ENCODE results near the gene DBP.
A peak's percentile ranks its signal among the peaks of the same experiment; 100 is the strongest.
"Not testable (repeated sequence)": the region's sequence is repeated elsewhere in the genome, so short reads cannot be mapped to it uniquely, and the experiment has no call there.

The DBP gene

GRCh38 chr19:48636859-48637448, at the start of gene DBP:
DBP (minus strand) TSS chr19:48637379; CDS start chr19:48636994, 385 bp downstream.
- no peak for DNase-seq

- not testable (repeated sequence) for DNase-seq
Measured at GRCh38 chr19:48686637-48687036, 49.5 kb upstream of the DBP start.

- no peak for DNase-seq
Measured at GRCh38 chr19:48686088-48686487, 48.9 kb upstream of the DBP start.

GRCh38 chr19:48685583-48685982, 48.4 kb upstream of the DBP start:
- no peak for DNase-seq

- no peak for DNase-seq
Measured at GRCh38 chr19:48683349-48683748, 46.2 kb upstream of the DBP start.

- no peak for DNase-seq
Measured at GRCh38 chr19:48681127-48681470, 43.9 kb upstream of the DBP start.

- DNase-seq, result no peak
Measured at GRCh38 chr19:48680436-48681126, 43.4 kb upstream of the DBP start.

- DNase-seq, result not testable (repeated sequence)
Measured at GRCh38 chr19:48680006-48680405, 42.8 kb upstream of the DBP start.

GRCh38 chr19:48678201-48678600, 41.0 kb upstream of the DBP start:
- no peak for DNase-seq

GRCh38 chr19:48676887-48677286, 39.7 kb upstream of the DBP start:
- DNase-seq, result peak in 1 of 2 experiments; percentile 21

GRCh38 chr19:48676487-48676886, 39.3 kb upstream of the DBP start:
- DNase-seq, result no peak

- DNase-seq, result peak; percentile 73 to 83
Measured at GRCh38 chr19:48674921-48675824, 38.0 kb upstream of the DBP start.

GRCh38 chr19:48674216-48674809, 37.1 kb upstream of the DBP start:
- no peak for DNase-seq

- no peak for DNase-seq
Measured at GRCh38 chr19:48673436-48674100, 36.4 kb upstream of the DBP start.

- no peak for DNase-seq
Measured at GRCh38 chr19:48672994-48673393, 35.8 kb upstream of the DBP start, which contains the start of gene NTN5. NTN5 (minus strand) TSS chr19:48673017; CDS start chr19:48670986, 2,031 bp downstream.

- no peak for DNase-seq
Measured at GRCh38 chr19:48671446-48671995, 34.3 kb upstream of the DBP start.

- no peak for DNase-seq
Measured at GRCh38 chr19:48670699-48671445, 33.7 kb upstream of the DBP start.

- DNase-seq, result no peak
Measured at GRCh38 chr19:48669903-48670668, 32.9 kb upstream of the DBP start.

- DNase-seq, result no peak
Measured at GRCh38 chr19:48668761-48669160, 31.6 kb upstream of the DBP start.

- DNase-seq, result no peak
Measured at GRCh38 chr19:48668332-48668731, 31.2 kb upstream of the DBP start.

GRCh38 chr19:48665786-48666185, 28.6 kb upstream of the DBP start:
- DNase-seq, result no peak
